GM20000 (cell line): ENCODE measurements around the gene ETV4.

Experiments
- DNase-seq: peaks from one replicate; pipeline ENCODE4 v3.0.0; 2012; ENCODE audit warnings: low spot score
- TF ChIP-seq, protein P1 (sequence below): IDR thresholded peaks from 2 replicates; pipeline ENCODE4 v1.5.1; 2012; ENCODE audit warnings: mild to moderate bottlenecking, control low read depth; ENCODE audit errors: extremely low read depth, missing control alignments

ETV4 gene

DNA sequence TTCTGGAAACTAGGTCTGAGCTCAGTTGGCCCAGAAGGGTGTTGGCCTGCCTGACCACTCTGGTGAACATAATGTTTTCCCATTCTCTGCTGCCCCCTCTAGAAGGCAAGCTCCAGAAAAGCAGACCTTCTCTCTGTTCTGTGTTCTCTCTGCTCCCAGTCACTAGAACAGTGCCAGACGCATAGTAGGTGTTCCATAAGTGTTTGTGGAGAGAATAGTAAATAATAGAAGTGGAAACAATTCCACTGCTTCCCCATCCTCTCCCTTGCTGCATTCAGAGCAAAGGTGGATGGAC, 32.2 kb upstream of the ETV4 start:
- DNase-seq = no peak
- TF ChIP-seq, protein P1, sequence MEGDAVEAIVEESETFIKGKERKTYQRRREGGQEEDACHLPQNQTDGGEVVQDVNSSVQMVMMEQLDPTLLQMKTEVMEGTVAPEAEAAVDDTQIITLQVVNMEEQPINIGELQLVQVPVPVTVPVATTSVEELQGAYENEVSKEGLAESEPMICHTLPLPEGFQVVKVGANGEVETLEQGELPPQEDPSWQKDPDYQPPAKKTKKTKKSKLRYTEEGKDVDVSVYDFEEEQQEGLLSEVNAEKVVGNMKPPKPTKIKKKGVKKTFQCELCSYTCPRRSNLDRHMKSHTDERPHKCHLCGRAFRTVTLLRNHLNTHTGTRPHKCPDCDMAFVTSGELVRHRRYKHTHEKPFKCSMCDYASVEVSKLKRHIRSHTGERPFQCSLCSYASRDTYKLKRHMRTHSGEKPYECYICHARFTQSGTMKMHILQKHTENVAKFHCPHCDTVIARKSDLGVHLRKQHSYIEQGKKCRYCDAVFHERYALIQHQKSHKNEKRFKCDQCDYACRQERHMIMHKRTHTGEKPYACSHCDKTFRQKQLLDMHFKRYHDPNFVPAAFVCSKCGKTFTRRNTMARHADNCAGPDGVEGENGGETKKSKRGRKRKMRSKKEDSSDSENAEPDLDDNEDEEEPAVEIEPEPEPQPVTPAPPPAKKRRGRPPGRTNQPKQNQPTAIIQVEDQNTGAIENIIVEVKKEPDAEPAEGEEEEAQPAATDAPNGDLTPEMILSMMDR = no peak

GRCh38 chr17:43577664-43578403, 31.7 kb upstream of the ETV4 start:
- TF ChIP-seq, protein P1 = no peak
- no peak for DNase-seq

- DNase-seq = peak; percentile 72
- TF ChIP-seq, protein P1 = peak; percentile 85
Measured at GRCh38 chr17:43576563-43577229, 30.6 kb upstream of the ETV4 start.

DNA sequence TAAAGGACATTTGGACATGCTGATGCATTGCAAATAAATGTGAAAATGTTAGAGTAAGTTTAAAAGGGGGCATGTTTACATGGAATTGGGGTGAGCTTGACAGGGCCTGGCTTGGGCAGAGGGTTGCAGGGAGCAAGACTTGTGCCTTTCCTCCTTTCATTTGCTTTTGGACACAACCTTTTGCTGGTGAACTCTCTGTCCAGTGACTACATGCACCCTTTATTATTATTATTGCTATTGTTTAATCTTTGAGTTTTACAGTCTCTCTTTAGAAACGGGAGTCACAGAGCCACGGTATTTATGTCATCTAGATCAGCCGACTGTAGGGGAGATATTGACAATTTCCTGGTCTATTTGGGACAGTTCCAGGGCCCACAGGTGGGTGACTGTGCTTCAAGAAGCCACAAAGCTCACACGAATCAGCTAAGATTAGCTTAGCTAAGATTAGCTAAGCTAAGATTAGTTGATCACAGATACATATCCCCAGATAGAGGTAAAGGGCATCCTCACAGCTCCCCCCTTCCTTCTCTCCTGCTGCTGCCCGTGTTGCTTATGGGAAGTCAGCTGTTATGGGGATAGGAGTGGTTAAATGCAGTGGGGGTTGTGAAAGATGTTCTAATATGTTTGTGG, 28.9 kb upstream of the ETV4 start:
- TF ChIP-seq, protein P1 = no peak
- DNase-seq = no peak

- TF ChIP-seq, protein P1 = no peak
Measured at GRCh38 chr17:43574348-43574747, 28.2 kb upstream of the ETV4 start.

DNA sequence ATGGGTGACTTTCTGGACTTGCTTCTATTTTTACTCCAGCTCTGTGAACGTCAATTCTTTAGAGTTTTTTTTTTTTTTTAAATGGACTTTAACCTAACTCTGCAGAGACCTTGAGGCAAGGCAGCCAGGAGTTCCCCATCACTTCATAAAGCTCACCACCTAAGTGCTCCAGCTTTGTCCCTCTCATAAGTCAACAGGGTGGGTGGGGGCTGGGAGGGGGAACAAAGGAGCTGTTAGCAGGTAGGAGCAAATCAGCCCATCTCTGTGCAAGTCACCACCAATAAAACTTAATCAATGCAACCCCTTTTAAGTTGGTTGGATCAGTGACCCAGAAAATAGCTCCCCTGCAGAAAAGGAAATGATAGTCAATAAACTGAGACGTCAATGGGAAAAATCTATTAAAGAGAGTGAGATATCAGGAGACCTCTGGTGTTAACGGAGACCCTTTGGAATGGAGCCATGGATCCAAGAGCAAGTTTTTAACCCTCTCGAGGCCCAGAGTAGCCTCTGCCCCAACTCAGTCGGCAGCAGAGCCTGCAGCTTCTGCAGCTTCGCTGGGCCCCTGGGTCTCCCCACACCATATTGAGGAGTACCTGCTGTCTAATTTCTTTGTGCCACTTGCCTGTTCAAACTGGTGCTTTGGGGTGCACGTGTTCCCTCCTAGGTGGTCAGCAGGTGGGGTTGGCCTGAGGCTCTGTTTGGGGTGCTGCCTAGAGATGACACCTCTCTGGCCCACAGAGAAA, 27.6 kb upstream of the ETV4 start:
- DNase-seq = no peak
- TF ChIP-seq, protein P1 = no peak

More at GRCh38 chr17:43574348-43574747, 28.2 kb upstream of the ETV4 start:
- DNase-seq = no peak

DNA sequence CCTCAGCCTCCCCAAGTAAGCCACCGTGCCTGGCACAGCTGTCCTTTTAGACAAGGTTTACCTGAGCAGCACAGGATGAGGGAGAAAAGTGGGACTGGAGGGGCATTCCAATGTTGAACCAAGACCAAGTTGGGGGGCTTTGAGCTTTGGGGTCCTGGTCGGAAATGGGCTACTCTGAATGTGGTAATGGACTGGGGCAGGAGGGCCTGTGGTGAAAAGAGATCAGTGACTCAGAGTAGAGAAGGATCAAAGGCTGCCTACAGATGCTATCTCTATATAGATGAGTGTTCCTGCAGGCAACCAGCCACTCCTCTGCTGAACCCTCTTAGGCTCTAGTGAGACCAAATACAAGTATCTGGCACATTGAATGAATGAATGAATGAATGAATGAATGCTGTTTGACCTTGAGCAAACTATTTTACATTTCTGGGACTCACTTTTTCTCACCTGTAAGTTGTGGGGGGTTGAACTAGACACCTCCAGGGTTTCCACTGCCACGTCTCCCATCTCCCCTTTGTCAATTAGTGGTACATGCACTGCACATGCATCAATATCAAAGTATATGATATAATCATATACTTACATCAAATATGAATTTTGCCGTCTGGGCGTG, 26.3 kb upstream of the ETV4 start:
- TF ChIP-seq, protein P1 = no peak
- DNase-seq = no peak
